ENCODE data around the gene ANKRD53.

ANKRD53 gene, protein sequence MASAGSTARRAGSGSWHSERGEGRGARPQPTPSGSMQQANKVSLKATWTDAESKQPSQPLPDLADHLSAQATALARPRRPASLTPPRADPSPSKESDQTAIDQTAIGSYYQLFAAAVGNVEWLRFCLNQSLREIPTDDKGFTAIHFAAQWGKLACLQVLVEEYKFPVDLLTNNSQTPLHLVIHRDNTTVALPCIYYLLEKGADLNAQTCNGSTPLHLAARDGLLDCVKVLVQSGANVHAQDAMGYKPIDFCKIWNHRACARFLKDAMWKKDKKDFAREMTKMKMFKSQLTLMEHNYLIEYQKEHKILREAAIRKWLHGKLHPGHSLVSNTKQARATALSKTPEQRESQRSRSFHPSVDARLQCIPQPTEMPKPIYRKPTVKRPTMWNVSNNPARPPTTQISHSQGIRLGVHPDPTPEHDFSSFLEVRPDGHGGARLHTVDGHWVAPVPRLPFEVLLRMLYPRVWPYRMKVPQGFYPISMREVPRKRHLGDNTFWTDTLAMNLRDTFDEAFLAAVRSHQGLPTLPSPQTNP

DNA sequence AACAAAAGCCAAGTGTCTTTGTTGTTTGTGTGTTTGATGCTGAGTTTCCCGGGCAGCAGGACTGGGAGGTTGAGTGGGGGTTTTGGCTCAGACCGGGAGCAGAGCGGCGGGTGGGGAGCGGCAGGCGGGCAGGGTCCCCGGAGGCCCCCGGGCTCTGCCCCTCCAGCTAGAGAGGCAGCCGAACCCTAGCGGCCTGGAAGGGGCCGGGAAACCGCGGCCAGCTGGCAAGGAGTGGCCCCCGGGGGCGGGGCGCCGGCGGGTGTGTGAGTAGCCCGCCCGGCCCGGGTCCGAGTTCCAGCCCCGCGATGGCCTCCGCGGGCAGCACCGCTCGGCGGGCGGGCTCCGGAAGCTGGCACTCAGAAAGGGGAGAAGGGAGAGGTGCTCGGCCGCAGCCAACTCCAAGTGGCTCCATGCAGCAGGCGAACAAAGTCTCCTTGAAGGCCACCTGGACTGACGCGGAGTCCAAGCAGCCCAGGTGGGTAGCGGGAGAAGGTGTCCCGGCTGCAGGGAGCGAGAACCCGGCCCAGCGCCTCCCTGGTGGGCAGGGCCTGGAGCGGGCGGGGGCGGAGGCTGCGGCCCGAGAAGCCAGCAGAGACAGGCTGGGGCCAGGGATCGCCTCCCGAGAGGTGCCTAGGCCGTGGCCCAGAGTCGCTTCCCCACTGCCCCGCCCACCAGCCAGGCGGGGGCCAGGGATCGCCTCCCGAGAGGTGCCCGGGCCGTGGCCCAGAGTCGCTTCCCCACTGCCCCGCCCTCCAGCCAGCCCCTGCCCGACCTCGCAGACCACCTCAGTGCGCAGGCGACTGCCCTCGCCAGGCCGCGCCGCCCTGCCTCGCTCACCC is at the start of gene ANKRD53:
Gene ANKRD53, plus strand, starts transcription at position 290 of the 839 bp plus-strand sequence. Its CDS starts 16 bp downstream, at position 306.
- H3K36me3 ChIP-seq = no peaks in the 10 kb centered on the region
- H3K27me3 ChIP-seq (ENCODE audit: insufficient read depth, low read depth, severe bottlenecking) = no peaks in the 10 kb centered on the region
- H3K27ac ChIP-seq = peak within 1 kb of the TSS; percentile 15
- no peaks in the 10 kb centered on the region for H3K9me3 ChIP-seq (ENCODE audit: severe bottlenecking)
- DNase-seq = no peak
- peak within 1 kb of the TSS; percentile 61 for H3K4me3 ChIP-seq (ENCODE audit: low read depth, low read length)
- TF ChIP-seq, protein P1, sequence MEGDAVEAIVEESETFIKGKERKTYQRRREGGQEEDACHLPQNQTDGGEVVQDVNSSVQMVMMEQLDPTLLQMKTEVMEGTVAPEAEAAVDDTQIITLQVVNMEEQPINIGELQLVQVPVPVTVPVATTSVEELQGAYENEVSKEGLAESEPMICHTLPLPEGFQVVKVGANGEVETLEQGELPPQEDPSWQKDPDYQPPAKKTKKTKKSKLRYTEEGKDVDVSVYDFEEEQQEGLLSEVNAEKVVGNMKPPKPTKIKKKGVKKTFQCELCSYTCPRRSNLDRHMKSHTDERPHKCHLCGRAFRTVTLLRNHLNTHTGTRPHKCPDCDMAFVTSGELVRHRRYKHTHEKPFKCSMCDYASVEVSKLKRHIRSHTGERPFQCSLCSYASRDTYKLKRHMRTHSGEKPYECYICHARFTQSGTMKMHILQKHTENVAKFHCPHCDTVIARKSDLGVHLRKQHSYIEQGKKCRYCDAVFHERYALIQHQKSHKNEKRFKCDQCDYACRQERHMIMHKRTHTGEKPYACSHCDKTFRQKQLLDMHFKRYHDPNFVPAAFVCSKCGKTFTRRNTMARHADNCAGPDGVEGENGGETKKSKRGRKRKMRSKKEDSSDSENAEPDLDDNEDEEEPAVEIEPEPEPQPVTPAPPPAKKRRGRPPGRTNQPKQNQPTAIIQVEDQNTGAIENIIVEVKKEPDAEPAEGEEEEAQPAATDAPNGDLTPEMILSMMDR (IDR thresholded peaks at IDR 0.05; ENCODE audit: low read depth, low read length) = no peak

DNA sequence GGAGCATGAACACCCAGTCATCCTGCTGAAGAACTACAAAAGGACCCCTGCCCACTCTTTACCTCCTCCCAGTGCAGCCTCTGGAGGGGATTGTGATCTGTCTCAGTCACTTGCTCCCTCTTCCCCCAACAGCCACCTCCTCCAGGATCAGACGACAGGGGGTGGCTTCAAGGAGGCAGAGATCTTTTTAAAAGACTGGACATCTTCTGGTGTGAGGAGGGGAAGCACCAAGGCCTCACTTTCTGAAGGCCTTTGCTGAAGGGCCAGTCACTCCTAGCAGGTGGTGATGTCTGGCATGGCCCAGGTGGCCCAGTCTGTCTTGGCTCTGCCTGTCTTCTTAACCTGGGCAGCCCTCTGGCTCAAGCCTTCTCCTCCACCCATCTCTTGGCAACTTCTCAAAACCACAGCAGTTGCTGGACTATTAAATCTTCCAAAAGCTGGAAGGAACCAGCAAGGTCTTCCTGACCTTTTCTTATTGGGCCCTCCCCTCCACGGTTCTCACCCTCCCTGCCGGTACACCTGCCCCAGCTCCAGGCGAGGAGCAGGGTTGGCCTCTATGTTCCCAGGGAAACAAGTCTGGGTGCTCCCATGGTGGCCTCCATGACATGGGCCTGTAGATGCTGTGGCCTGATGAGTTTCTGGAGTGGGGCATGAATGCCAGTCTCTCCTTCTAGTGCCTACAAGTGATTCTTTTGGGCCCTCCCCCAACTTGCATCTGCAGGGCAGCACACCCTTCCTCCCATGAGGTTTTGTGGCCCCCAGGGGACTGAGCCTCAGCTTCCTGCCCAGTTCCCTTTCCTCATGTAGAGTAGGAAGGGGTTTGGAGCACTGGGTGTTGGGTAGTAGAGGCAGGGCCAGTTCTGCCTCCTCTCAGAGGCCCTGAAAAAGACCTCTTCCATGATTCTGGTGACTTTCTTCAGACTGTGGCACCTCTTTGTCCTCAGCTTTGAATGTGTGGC is 47.8 kb upstream of the ANKRD53 start:
- Histone ChIP-seq H3K4me3 (ENCODE audit: low read depth, low read length) (no peak overlapping the region), H3K36me3 (no peaks in the 10 kb centered on the region), H3K27me3 (ENCODE audit: insufficient read depth, low read depth, severe bottlenecking) (no peaks in the 10 kb centered on the region), H3K9me3 (ENCODE audit: severe bottlenecking) (no peaks in the 10 kb centered on the region), H3K27ac (no peak overlapping the region)
- DNase-seq = no peak
- TF ChIP-seq, protein P1 (IDR thresholded peaks at IDR 0.05; ENCODE audit: low read depth, low read length) = no peak

DNA sequence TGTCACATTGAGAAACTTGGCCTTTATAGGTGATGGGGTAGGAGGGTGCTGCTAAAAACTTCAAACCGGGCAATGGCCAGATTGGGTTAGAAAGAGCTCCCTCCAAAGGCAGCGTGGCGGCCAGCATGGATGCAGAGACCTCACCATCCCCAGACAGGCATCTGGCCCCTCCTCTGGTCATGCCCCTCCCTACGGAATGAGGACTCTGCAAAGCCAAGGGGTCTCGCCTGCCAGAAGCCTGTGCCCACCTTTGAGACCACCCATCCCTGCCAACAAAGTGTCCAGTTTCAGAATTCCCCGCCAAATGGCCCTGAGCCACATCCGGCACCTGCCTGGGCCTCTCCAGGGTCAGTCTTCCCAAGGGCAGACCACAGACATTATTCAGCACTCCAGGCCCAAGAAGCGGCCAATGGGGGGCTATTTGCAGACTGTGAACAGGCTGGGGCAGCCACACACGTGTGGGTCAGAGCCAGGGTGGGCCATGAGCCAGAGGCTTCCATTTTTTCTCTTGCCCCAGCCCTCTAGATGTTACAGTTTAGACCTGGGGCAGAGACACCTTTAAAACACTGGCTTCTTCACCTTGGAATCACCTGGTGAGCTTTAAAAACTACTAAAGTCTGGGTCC is 46.9 kb upstream of the ANKRD53 start:
- no peak for DNase-seq
- H3K4me3 ChIP-seq (ENCODE audit: low read depth, low read length) = no peak overlapping the region
- TF ChIP-seq, protein P1 (IDR thresholded peaks at IDR 0.05; ENCODE audit: low read depth, low read length) = no peak
- no peaks in the 10 kb centered on the region for H3K9me3 ChIP-seq (ENCODE audit: severe bottlenecking)
- H3K36me3 ChIP-seq = no peaks in the 10 kb centered on the region
- no peaks in the 10 kb centered on the region for H3K27me3 ChIP-seq (ENCODE audit: insufficient read depth, low read depth, severe bottlenecking)
- H3K27ac ChIP-seq = no peak overlapping the region

DNA sequence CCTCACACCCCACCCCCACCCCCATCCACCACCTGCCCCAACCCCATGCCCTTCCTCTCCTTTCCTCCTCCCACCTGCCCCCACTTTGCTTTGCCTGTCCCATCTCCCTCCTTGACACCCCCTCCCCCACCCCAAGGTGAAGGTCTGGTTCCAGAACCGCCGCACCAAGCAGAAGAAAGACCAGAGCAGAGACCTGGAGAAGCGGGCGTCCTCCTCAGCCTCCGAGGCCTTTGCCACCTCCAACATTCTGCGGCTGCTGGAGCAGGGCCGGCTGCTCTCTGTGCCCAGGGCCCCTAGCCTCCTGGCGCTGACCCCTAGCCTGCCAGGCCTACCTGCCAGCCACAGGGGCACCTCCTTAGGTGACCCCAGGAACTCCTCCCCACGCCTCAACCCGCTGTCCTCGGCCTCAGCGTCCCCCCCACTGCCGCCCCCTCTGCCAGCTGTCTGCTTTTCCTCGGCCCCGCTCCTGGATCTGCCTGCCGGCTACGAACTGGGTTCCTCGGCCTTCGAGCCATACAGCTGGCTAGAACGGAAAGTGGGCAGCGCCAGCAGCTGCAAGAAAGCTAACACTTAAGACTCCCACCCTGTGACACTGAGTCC is 45.7 kb upstream of the ANKRD53 start:
- Histone ChIP-seq H3K36me3 (no peaks in the 10 kb centered on the region), H3K9me3 (ENCODE audit: severe bottlenecking) (no peaks in the 10 kb centered on the region), H3K4me3 (ENCODE audit: low read depth, low read length) (no peak overlapping the region), H3K27ac (no peak overlapping the region), H3K27me3 (ENCODE audit: insufficient read depth, low read depth, severe bottlenecking) (no peaks in the 10 kb centered on the region)
- TF ChIP-seq, protein P1 (IDR thresholded peaks at IDR 0.05; ENCODE audit: low read depth, low read length) = no peak
- DNase-seq = no peak
